SK-N-SH treated with all-trans-retinoic acid at 6 μM for 48 hours (cell line): Measurements from ENCODE around the gene HOXA2.

ENCODE experiments used
- ATAC-seq: fragments of 200-7000 bp; cut with Tn5 transposase; 3 replicates; pipeline ENCODE4 v1.9.1; 2020; ENCODE audit warnings: mild to moderate bottlenecking, moderate library complexity
- ARNTL ChIP-seq: fragments of 450-650 bp; formaldehyde crosslinking; IDR thresholded peaks from 2 replicates; pipeline ENCODE4 v1.5.0; 2020; ENCODE audit warnings: low read depth, mild to moderate bottlenecking, moderate library complexity, borderline replicate concordance
- BACH2 ChIP-seq: fragments of 250-450 bp; sonication (Bioruptor Pico); IDR thresholded peaks from 2 replicates; pipeline ENCODE4 v1.9.0; 2021; ENCODE audit warnings: mild to moderate bottlenecking, borderline replicate concordance
- CSDC2 ChIP-seq: fragments of 250-450 bp; sonication (Bioruptor Pico); IDR thresholded peaks from 2 replicates; pipeline ENCODE4 v1.5.0; 2020; ENCODE audit warnings: mild to moderate bottlenecking, moderate library complexity
- ESRRG ChIP-seq: fragments of 250-450 bp; sonication (Bioruptor Pico); IDR thresholded peaks from 2 replicates; pipeline ENCODE4 v1.6.1; 2021; ENCODE audit warnings: mild to moderate bottlenecking
- GLIS3 ChIP-seq: fragments of 250-450 bp; sonication (Bioruptor Pico); IDR thresholded peaks from 2 replicates; pipeline ENCODE4 v1.5.0; 2020; ENCODE audit warnings: mild to moderate bottlenecking, moderate library complexity
- ISL1 ChIP-seq: fragments of 250-450 bp; sonication (Bioruptor Pico); IDR thresholded peaks from 2 replicates; pipeline ENCODE4 v2.1.2; 2022; ENCODE audit warnings: mild to moderate bottlenecking, moderate library complexity
- OSR1 ChIP-seq: fragments of 250-450 bp; sonication (Bioruptor Pico); IDR thresholded peaks from 2 replicates; pipeline ENCODE4 v1.8.0; 2022; ENCODE audit warnings: moderate library complexity, mild to moderate bottlenecking, inconsistent platforms
- PATZ1 ChIP-seq: fragments of 250-450 bp; sonication (Bioruptor Pico); IDR thresholded peaks from 2 replicates; pipeline ENCODE4 v1.8.0; 2020; ENCODE audit warnings: mild to moderate bottlenecking, moderate library complexity, borderline replicate concordance
- PPARA ChIP-seq: fragments of 250-450 bp; sonication (Bioruptor Pico); IDR thresholded peaks from 2 replicates; pipeline ENCODE4 v1.5.0; 2020; ENCODE audit warnings: mild to moderate bottlenecking, borderline replicate concordance
- RARB ChIP-seq: fragments of 250-450 bp; sonication (Bioruptor Pico); IDR thresholded peaks from 2 replicates; pipeline ENCODE4 v1.8.0; 2021; ENCODE audit warnings: mild to moderate bottlenecking, moderate library complexity
- TCF4 ChIP-seq: fragments of 250-450 bp; sonication (Bioruptor Pico); IDR thresholded peaks from 2 replicates; pipeline ENCODE4 v1.8.0; 2021; ENCODE audit warnings: mild to moderate bottlenecking, moderate library complexity, borderline replicate concordance
- TOX ChIP-seq: fragments of 250-450 bp; sonication (Bioruptor Pico); IDR thresholded peaks from 2 replicates; pipeline ENCODE4 v1.8.0; 2021; ENCODE audit warnings: mild to moderate bottlenecking, moderate library complexity, borderline replicate concordance
- TSHZ2 ChIP-seq: fragments of 250-450 bp; sonication (Bioruptor Pico); IDR thresholded peaks from 2 replicates; pipeline ENCODE4 v1.5.0; 2020; ENCODE audit warnings: mild to moderate bottlenecking, moderate library complexity
- ZC3H10 ChIP-seq: fragments of 250-450 bp; sonication (Bioruptor Pico); IDR thresholded peaks from 2 replicates; pipeline ENCODE4 v1.5.1; 2021; ENCODE audit warnings: mild to moderate bottlenecking, moderate library complexity
- ZFP3 ChIP-seq: fragments of 250-450 bp; sonication (Bioruptor Pico); IDR thresholded peaks from 2 replicates; pipeline ENCODE4 v1.5.0; 2020; ENCODE audit warnings: mild to moderate bottlenecking, moderate library complexity
- ZNF8 ChIP-seq: fragments of 450-650 bp; formaldehyde crosslinking; IDR thresholded peaks from 2 replicates; pipeline ENCODE4 v1.5.0; 2020; ENCODE audit warnings: mild to moderate bottlenecking, moderate library complexity
- TF ChIP-seq, protein P1 (sequence below): fragments of 250-450 bp; sonication (Bioruptor Pico); IDR thresholded peaks from 2 replicates; pipeline ENCODE4 v1.5.1; 2020; ENCODE audit warnings: low read depth, mild to moderate bottlenecking, moderate library complexity
- TF ChIP-seq, protein P2 (sequence below): fragments of 250-450 bp; sonication (Bioruptor Pico); IDR thresholded peaks from 2 replicates; pipeline ENCODE4 v1.5.1; 2021; ENCODE audit warnings: mild to moderate bottlenecking, moderate library complexity

HOXA2 gene

DNA sequence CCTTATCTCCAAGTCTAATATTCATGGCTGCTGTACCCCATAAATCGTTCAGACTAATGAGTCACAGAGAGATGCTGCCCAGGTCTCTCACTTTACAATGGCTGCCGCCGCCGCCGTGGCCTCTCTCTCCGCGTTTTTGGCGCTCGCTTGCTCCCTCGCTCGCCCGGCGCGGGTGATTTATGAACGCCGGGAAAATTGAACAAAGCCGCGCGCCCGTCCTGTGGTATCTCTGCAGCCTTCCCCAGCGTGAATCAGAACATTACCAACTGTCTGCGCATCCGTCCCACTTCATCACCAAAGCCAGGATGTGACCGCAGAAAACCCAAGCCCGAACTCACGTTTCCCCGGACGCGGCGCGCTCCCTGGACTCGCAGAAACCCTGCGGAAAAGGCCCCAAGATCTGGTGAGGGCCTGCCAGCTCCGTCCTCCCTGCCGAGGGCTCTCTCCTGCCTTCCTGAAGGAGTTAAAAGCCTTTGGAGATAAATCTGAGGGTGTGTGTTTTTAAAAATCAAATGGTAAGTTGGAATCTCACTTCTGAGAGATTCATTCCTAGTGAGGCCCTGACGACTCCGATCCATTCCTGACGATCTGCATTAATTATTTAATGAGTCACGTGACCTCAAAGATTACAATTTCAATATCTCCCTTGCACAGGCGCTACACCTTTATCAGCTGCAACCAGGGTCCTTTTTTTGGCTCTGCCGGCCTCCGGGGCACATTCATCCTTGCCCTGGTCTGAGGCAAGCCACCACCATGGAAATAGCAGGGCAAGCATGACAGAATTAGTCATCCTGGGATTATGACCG, 21.8 kb upstream of the HOXA2 start (continued):
- TF ChIP-seq CSDC2: no peak
- TF ChIP-seq TCF4 (CRISPR knock-in tag): no peak
- no peak for TF ChIP-seq GLIS3 (CRISPR knock-in tag)
- no peak for TF ChIP-seq PPARA
- TF ChIP-seq ZNF8 (CRISPR knock-in tag): no peak
- TF ChIP-seq TSHZ2 (CRISPR knock-in tag): no peak

DNA sequence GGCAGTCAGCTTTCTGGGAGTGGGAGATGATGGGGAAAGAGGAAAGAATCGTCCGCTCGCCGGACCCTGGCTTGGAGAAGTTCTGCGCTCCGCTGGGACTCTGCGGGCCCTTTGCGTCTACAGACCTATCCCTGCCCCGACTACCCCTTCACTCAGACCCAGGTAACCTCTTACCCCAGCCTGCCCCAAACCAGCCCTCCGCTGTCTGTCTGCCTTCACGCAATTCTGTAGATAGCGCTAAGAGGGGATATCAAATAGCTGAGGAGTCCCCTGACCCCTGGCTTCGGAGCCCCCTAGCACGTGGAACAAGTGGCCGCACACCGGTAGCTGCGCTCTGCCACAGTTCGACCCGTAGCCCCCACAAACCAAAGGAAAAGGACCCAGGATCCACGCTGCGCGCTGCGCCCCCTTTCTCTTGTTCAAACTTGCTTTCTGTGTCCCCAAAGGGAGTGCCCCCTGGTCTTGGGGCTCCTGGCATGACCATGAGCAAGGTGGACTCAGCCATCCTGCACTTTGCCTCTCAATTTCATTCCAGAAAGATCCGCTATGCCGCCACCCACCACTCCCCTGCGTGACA, 21.1 kb upstream of the HOXA2 start:
- no peak for ATAC-seq
- TF ChIP-seq ZFP3 (CRISPR knock-in tag) (no peak), PPARA (no peak), ISL1 (CRISPR knock-in tag) (no peak), ESRRG (no peak), BACH2 (no peak), PATZ1 (CRISPR knock-in tag) (no peak), ARNTL (CRISPR knock-in tag) (no peak), TOX (no peak)
- TF ChIP-seq, protein P1, sequence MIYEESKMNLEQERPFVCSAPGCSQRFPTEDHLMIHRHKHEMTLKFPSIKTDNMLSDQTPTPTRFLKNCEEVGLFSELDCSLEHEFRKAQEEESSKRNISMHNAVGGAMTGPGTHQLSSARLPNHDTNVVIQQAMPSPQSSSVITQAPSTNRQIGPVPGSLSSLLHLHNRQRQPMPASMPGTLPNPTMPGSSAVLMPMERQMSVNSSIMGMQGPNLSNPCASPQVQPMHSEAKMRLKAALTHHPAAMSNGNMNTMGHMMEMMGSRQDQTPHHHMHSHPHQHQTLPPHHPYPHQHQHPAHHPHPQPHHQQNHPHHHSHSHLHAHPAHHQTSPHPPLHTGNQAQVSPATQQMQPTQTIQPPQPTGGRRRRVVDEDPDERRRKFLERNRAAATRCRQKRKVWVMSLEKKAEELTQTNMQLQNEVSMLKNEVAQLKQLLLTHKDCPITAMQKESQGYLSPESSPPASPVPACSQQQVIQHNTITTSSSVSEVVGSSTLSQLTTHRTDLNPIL (CRISPR knock-in tag): no peak

DNA sequence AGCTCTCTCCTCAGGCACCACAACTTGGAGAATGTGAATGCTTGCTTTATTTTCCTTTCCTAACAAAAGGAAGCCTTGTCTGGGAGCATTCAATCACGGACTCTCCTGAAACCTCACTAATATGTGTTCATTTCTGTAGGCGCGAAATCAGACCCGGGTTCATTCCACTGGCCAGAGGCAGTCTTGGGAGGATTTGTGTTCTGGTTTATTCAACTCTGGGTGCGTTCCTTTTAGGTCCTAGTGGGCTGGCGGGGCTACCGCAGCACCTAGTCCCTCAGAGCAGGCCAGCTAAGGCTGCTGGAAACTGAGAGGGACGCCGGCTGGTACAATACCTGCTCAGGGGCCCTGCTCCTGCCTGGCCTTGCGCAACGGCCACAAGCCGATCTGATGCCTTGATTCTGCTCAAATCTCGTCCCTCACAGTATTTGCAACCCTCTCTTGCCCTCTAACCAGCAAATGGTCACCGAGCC, 20.6 kb upstream of the HOXA2 start:
- TF ChIP-seq ZNF8 (CRISPR knock-in tag): no peak
- no peak for TF ChIP-seq BACH2
- TF ChIP-seq CSDC2: no peak
- no peak for TF ChIP-seq OSR1 (CRISPR knock-in tag)
- TF ChIP-seq, all 23 proteins: peak for 0
- no peak for ATAC-seq

DNA sequence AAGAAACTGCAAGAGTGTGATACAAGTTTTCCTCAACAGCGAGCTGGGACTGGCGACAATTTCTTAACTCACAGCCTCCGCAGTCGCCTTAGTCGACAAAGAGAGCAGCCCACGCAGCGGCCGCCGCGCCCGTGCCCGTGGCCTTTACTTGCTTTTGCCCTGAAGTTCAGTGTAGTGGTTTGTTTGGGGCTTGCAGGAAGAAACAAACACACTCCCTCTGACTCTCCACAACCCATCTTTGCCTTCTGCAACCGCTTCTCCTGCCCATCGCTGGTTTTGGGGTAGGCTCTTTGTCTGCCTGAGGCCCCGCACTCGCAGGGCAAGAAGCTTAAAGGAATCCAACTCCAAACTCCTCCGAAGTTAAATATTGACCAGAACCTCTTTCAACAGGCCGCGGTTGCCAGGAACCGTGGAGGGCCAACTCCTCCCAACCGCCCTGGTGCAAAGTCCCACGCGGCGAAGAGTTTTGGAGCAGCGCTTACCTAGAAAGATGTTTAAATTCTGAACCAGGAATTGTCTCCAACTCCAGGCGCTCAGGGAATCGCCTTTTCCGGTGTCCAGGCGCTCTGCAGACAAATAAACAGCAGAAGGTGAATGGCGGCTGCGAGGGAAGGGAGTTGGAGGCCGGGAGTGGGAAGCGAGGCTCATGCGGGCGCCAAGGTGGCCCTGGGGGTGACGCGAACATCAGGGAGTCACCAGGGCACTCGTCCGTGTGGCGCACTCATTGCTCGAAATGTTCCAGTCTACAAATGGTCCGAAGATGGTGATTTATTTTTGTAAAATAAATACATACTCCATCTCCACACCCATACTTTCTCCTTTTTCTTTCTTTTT, 19.8 kb upstream of the HOXA2 start:
- no peak for ATAC-seq
- no peak for TF ChIP-seq OSR1 (CRISPR knock-in tag)
- no peak for TF ChIP-seq ZC3H10
- TF ChIP-seq RARB (CRISPR knock-in tag): no peak
- TF ChIP-seq, protein P1 (CRISPR knock-in tag): no peak
- no peak for TF ChIP-seq PATZ1 (CRISPR knock-in tag)
- no peak for TF ChIP-seq TOX
- TF ChIP-seq ESRRG: no peak
- no peak for TF ChIP-seq ZFP3 (CRISPR knock-in tag)
- TF ChIP-seq, protein P2, sequence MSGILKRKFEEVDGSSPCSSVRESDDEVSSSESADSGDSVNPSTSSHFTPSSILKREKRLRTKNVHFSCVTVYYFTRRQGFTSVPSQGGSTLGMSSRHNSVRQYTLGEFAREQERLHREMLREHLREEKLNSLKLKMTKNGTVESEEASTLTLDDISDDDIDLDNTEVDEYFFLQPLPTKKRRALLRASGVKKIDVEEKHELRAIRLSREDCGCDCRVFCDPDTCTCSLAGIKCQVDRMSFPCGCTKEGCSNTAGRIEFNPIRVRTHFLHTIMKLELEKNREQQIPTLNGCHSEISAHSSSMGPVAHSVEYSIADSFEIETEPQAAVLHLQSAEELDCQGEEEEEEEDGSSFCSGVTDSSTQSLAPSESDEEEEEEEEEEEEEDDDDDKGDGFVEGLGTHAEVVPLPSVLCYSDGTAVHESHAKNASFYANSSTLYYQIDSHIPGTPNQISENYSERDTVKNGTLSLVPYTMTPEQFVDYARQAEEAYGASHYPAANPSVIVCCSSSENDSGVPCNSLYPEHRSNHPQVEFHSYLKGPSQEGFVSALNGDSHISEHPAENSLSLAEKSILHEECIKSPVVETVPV: no peak
